Measurements from ENCODE around the gene RASA2.

- TF ChIP-seq, protein P1, sequence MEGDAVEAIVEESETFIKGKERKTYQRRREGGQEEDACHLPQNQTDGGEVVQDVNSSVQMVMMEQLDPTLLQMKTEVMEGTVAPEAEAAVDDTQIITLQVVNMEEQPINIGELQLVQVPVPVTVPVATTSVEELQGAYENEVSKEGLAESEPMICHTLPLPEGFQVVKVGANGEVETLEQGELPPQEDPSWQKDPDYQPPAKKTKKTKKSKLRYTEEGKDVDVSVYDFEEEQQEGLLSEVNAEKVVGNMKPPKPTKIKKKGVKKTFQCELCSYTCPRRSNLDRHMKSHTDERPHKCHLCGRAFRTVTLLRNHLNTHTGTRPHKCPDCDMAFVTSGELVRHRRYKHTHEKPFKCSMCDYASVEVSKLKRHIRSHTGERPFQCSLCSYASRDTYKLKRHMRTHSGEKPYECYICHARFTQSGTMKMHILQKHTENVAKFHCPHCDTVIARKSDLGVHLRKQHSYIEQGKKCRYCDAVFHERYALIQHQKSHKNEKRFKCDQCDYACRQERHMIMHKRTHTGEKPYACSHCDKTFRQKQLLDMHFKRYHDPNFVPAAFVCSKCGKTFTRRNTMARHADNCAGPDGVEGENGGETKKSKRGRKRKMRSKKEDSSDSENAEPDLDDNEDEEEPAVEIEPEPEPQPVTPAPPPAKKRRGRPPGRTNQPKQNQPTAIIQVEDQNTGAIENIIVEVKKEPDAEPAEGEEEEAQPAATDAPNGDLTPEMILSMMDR (IDR thresholded peaks at IDR 0.05; ENCODE audit: poor library complexity) = no peak
- TF ChIP-seq EZH2 (IDR thresholded peaks at IDR 0.05; ENCODE audit: borderline replicate concordance) = no peak
Measured at GRCh38 chr3:141660614-141660947, 173.8 kb downstream of the RASA2 start.

Measured in hepatocyte (in vitro differentiated cells).